ENCODE results near the gene ZGPAT. TPM values are rescaled to one million over a fixed set of nuclear protein-coding genes. Genes with fewer than 3 reads are reported as not detected.

Gene ZGPAT
- total RNA-seq, 4 donors from 2014 or later = 13.9 to 20.0 (median 16.6) TPM

DNA sequence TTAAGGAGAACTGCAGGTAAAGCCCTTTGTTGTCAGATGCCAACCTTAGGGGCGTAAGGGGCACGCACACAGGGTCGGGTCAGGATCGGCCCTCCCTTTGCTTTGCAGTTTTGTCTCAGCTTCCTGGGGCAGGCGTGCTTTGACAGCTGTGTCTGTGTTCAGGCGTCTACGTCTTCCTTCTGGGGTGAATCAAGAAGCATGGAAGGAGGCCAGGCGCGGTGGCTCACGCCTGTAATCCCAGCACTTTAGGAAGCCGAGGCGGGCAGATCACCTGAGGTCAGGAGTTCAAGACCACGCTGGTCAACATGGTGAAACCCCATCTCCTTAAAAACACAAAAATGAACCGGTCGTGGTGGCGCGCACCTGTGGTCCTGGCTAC lies 1.3 kb downstream of the ZGPAT start:
- TF ChIP-seq, protein P1, sequence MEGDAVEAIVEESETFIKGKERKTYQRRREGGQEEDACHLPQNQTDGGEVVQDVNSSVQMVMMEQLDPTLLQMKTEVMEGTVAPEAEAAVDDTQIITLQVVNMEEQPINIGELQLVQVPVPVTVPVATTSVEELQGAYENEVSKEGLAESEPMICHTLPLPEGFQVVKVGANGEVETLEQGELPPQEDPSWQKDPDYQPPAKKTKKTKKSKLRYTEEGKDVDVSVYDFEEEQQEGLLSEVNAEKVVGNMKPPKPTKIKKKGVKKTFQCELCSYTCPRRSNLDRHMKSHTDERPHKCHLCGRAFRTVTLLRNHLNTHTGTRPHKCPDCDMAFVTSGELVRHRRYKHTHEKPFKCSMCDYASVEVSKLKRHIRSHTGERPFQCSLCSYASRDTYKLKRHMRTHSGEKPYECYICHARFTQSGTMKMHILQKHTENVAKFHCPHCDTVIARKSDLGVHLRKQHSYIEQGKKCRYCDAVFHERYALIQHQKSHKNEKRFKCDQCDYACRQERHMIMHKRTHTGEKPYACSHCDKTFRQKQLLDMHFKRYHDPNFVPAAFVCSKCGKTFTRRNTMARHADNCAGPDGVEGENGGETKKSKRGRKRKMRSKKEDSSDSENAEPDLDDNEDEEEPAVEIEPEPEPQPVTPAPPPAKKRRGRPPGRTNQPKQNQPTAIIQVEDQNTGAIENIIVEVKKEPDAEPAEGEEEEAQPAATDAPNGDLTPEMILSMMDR (IDR thresholded peaks at IDR 0.05; ENCODE audit: low read depth) = no peak

DNA sequence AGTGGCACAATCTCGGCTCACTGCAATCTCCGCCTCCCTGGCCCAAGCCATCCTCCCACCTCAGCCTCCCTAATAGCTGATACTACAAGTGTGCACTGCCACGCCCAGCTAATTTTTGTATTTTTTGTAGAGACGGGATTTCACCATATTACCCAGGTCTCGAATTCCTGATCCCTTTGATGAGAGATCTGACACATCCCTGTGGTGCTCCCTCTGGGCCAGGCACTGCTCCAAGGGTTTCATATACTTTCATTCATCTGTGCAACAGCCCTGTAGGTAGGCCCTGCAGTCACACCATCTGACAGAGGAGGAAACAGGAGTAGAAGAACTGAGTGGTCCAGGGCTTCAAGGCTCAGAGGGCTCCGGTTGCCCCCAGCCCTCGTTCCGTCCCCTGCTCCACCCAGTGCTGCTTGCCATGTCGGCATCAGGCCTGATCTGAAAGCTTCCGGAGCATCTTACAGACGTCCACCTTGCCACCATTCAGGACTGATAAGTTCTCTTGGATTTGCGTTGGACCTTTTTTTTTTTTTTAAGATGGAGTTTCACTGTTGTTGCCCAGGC lies 3.3 kb downstream of the ZGPAT start:
- TF ChIP-seq, protein P1 (IDR thresholded peaks at IDR 0.05; ENCODE audit: low read depth) = no peak

DNA sequence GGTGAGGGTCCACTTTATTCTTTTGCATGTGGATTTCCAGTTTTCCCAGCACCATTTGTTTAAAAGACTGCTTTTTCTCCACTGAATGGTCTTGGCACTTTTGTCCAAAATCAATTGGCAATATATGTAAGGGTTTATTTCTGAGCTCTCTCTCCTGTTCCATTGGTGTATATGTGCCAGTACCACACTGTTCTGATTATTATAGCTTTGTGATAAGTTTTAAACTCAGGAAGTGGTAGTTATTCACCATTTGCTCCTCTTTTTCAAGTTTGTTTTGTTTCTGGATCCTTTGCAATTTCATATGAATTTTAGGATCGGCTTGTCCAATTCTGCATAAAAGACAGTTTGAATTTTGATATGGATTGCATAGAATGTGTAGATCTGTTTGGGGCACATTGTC lies 4.4 kb downstream of the ZGPAT start:
- TF ChIP-seq, protein P1 (IDR thresholded peaks at IDR 0.05; ENCODE audit: low read depth) = no peak

DNA sequence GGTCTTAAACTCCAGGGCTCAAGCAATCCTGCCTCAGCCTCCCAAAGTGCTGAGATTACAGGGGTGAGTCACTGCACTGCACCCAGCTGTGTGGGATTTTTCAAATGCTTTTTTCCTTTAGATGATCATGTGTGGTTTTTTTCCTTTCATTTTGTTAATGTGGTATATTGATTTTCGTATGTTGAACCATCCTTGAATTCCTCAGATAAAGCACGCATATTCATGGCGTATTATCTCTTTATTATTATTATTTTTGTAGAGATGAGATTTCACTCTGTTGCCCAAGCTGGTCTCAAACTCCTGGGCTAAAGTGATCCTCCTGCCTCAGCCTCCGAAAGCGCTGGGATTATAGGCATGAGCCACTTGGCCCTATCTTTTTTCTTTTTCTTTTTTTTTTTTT lies 7.0 kb downstream of the ZGPAT start:
- TF ChIP-seq, protein P1 (IDR thresholded peaks at IDR 0.05; ENCODE audit: low read depth) = no peak

DNA sequence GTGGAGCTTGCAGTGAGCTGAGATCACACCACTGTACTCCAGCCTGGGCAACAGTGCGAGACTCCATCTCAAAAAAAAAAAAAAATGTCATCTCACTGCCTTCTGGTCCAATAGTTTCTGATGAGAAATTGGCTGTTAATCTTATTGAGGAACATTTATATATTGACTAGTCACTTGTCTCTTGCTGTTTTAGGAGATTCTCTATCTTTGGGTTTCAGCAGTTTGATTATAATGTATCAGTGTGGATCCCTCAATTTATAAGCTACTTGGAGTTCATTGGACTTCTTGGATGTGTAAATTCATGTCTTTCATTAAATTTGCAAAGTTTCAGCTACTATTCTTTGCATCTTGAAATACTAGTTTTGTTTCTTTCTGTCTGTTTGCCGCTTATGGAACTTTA lies 11.2 kb downstream of the ZGPAT start:
- TF ChIP-seq, protein P1 (IDR thresholded peaks at IDR 0.05; ENCODE audit: low read depth) = no peak

DNA sequence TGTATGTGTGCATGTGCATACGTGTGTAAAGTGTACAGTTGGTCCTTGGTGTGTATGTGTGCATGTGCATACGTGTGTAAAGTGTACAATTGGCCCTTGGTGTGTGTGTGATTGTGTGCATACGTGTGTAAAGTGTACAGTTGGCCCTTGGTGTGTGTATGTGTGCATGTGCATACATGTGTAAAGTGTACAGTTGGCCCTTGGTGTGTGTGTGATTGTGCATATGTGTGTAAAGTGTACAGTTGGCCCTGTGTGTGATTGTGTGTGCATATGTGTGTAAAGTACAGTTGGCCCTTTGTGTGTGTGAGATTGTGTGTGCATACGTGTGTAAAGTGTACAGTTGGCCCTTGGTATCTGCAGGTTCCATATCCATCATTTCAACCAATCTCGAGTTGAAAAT lies 23.6 kb downstream of the ZGPAT start:
- TF ChIP-seq, protein P1 (IDR thresholded peaks at IDR 0.05; ENCODE audit: low read depth) = no peak

DNA sequence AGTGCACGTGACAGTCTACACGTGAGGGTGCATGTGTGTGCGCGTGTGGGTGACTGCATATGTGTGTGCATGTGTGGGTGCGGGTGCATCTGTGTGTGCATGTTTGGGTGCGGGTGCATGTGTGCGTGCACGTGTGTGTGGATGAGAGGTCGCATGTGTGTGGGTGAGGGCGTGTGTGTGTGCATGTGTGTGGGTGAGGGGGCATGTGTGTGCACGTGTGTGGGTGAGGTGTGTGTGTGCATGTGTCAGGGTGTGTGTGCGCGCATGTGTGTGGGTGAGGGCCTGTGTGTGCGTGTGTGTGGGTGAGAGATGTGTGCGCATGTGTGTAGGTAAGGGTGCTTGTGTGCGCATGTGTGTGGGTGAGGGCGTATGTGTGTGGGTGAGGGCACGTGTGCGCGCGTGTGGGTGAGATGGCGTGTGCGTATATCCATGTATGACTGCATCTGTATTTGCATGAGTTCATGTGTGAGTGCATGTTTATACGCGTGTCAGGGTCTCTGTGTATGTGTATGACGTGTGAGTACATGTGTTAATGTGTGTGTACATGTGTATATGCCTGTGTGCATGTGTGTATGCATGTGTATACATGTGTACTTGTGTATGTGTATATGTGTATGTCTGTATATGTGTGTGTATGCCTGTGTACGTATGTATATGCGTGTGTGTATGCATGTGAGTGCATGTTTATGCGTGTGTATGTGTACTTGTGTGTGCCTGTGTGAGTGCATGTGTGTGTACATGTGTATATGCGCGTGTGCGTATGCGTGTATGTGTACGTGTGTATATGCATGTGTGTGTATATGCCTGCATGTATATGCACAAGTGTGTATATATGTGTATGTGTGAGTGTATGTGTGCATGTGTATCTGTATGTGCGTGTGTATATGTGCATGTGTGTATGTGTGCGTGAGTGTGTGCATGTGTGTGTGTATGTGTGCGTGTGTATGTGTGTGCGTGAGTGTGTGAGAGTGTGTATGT lies 24.6 kb downstream of the ZGPAT start:
- TF ChIP-seq, protein P1 (IDR thresholded peaks at IDR 0.05; ENCODE audit: low read depth) = no peak
